Right lobe of liver (tissue), 6 donors: ENCODE data around the gene NCMAP. TPM values are rescaled to one million over a fixed set of nuclear protein-coding genes. Genes with fewer than 3 reads are reported as not detected.
"Not testable (repeated sequence)": the region's sequence is repeated elsewhere in the genome, so short reads cannot be mapped to it uniquely, and the experiment has no call there.

ENCODE experiments used
- ATAC-seq, 4 donors: fragments of 200-7000 bp; cut with Tn5 transposase; one replicate each; pipeline ENCODE4 v1.9.1; 2020; ENCODE audit warnings: mild to moderate bottlenecking in 4 of 4, moderate library complexity in 4 of 4
- DNase-seq, 3 donors: peaks; one replicate each; pipeline ENCODE4 v3.0.0-alpha.2; 2020
- H3K27ac ChIP-seq, 3 donors: fragments of 200-600 bp; one replicate each; pipeline ENCODE4 v1.8.0; 2022
- H3K27me3 ChIP-seq, 2 donors: fragments of 200-600 bp; one replicate each; pipeline ENCODE4 v1.8.0; 2022
- H3K36me3 ChIP-seq, 4 donors: fragments of 200-600 bp; sonication (generic) in 1 of 4; one replicate each; pipeline versions ENCODE4 v1.5.1 to v1.8.0; 2017 to 2022; ENCODE audit warnings: control low read depth in 1 of 4
- H3K4me1 ChIP-seq, 4 donors: fragments of 200-600 bp; sonication (generic) in 1 of 4; one replicate each; pipeline versions ENCODE4 v1.5.1 to v1.8.0; 2017 to 2022; ENCODE audit warnings: control low read depth in 1 of 4
- H3K4me3 ChIP-seq, 3 donors: fragments of 200-600 bp; one replicate each; pipeline ENCODE4 v1.8.0; 2022
- H3K9me3 ChIP-seq, 4 donors: fragments of 200-600 bp; sonication (generic) in 1 of 4; one replicate each; pipeline versions ENCODE4 v1.5.1 to v1.8.0; 2017 to 2022; ENCODE audit warnings: control low read depth in 1 of 4
- CTCF ChIP-seq, 4 donors: fragments of 200-600 bp in 3 of 4; fragments of 450-650 bp in 1 of 4; IDR thresholded peaks; one replicate each; pipeline versions ENCODE4 v1.5.1 to v1.8.0; 2016 to 2022; ENCODE audit warnings: antibody characterized with exemption in 4 of 4, mild to moderate bottlenecking in 2 of 4
- POLR2A ChIP-seq: fragments of 450-650 bp; IDR thresholded peaks from one replicate; pipeline ENCODE4 v1.6.1; 2017; ENCODE audit warnings: antibody characterized with exemption, mild to moderate bottlenecking
- WGBS: methylation state at CpG from one replicate; pipeline ENCODE4 v1.1.6; 2018; ENCODE audit warnings: low coverage, low lambda C conversion rate; ENCODE audit not compliant: insufficient coverage; ENCODE audit errors: missing lambda C conversion rate; 5-methylcytosine and 5-hydroxymethylcytosine counted together
- intact Hi-C, 2 donors: fragments of 100-400 bp; cut with DNase I; formaldehyde crosslinking; loops; one replicate each; pipeline versions ENCODE4 v1.11.2 to v1.14.1; 2022
- total RNA-seq, 6 experiments: library from RNA; depleted of rRNA in 2 of 6; stranded (reverse); fragments of >200 nt in 2 of 6; fragmentation: NEBNext Ultra II Directional in 3 of 6; extraction: Animal tissue kit (Norgen Biotek cat#: 25700) in 3 of 6; gene quantifications; one replicate each; pipeline versions ENCODE4 v1.1.0 to v1.2.4, GENCODE V29; 2016 to 2023
- donor health status: DM: no; HTN: yes; CAD: no.
- donor health status: DM: no; HTN: no; CAD: no.
- donor health status: DM: no; HTN: no; CAD: no.
- donor health status: DM: no; HTN: yes; CAD: no.
- donor health status: DM: no; HTN: yes; CAD: no.

Gene NCMAP
- total RNA-seq, 6 experiments from 2014 or later = 0.81 to 2.6 (median 0.99) TPM

- Histone ChIP-seq H3K27ac (no peak overlapping the region), H3K4me1 (peaks cover 0 to 33% (median 15%) of the 10 kb centered on the region in 4 donors), H3K36me3 (no peaks in the 10 kb centered on the region), H3K27me3 (no peaks in the 10 kb centered on the region), H3K9me3 (no peaks in the 10 kb centered on the region), H3K4me3 (no peak overlapping the region)
- intact Hi-C loops = no loop called here
- no peak for TF ChIP-seq CTCF (IDR thresholded peaks at IDR 0.05)
- no peak for TF ChIP-seq POLR2A
- no peak for ATAC-seq
- WGBS = 50% methylated on average over 3 of the region's 5 CpGs
- no peak for DNase-seq
Measured at GRCh38 chr1:24547195-24547594, 8.7 kb upstream of the NCMAP start.

GRCh38 chr1:24548070-24548469 is 7.8 kb upstream of the NCMAP start:
- intact Hi-C loops = no loop called here
- Histone ChIP-seq H3K27me3 (no peaks in the 10 kb centered on the region), H3K4me3 (no peak overlapping the region), H3K9me3 (no peaks in the 10 kb centered on the region), H3K4me1 (peaks cover 0 to 34% (median 17%) of the 10 kb centered on the region in 4 donors), H3K36me3 (no peaks in the 10 kb centered on the region), H3K27ac (no peak overlapping the region)
- ATAC-seq (no peak), DNase-seq (no peak)
- no peak for TF ChIP-seq POLR2A
- TF ChIP-seq CTCF (IDR thresholded peaks at IDR 0.05) = no peak
- WGBS = 82% methylated on average over 3 of the region's 3 CpGs

GRCh38 chr1:24549210-24549609 is 6.7 kb upstream of the NCMAP start:
- peaks cover 0 to 34% (median 17%) of the 10 kb centered on the region in 4 donors for H3K4me1 ChIP-seq
- H3K4me3 ChIP-seq, H3K27me3 ChIP-seq, H3K9me3 ChIP-seq, H3K36me3 ChIP-seq, intact Hi-C loops: not testable (repeated sequence)
- peak in 1 of 3 donors; percentile 70 for DNase-seq
- 18% methylated on average over 5 of the region's 5 CpGs for WGBS
- peak; percentile 27 to 48 (median 42) for ATAC-seq
- H3K27ac ChIP-seq = peak overlapping the region in 2 of 3 donors; percentile 41 to 61

- no peak for ATAC-seq
Measured at GRCh38 chr1:24551290-24551959, 4.5 kb upstream of the NCMAP start.

More at GRCh38 chr1:24551290-24551959, 4.5 kb upstream of the NCMAP start:
- peaks cover 0 to 38% (median 17%) of the 10 kb centered on the region in 4 donors for H3K4me1 ChIP-seq
- H3K4me3 ChIP-seq = no peak overlapping the region
- H3K27ac ChIP-seq = peak overlapping the region in 2 of 3 donors; percentile 49 to 75
- no peaks in the 10 kb centered on the region for H3K27me3 ChIP-seq
- TF ChIP-seq CTCF (IDR thresholded peaks at IDR 0.05) (no peak), POLR2A (no peak)
- DNase-seq = no peak
- 50% methylated on average over 11 of the region's 13 CpGs for WGBS
- H3K36me3 ChIP-seq = no peaks in the 10 kb centered on the region
- intact Hi-C loops = loop anchor here in 1 of 2 donors (10.0 kb wide), 1 partner anchor 83 kb away; no protein-coding TSS in a partner anchor
- no peaks in the 10 kb centered on the region for H3K9me3 ChIP-seq
